Activated CD8-positive, alpha-beta memory T cell treated with anti-CD3 and anti-CD28 coated beads for 24 hours (primary cell): ENCODE measurements around the gene SGCD.
A peak's percentile ranks its signal among the peaks of the same experiment; 100 is the strongest.

Experiments
- DNase-seq: peaks from one replicate; pipeline ENCODE4 v3.0.0-alpha.2; 2020

SGCD gene

GRCh38 chr5:156716591-156717380, 389.8 kb downstream of the SGCD start:
- no peak for DNase-seq

- DNase-seq: no peak
Measured at GRCh38 chr5:156718985-156719384, 392.0 kb downstream of the SGCD start.

GRCh38 chr5:156722358-156722757, 395.4 kb downstream of the SGCD start:
- no peak for DNase-seq

DNA sequence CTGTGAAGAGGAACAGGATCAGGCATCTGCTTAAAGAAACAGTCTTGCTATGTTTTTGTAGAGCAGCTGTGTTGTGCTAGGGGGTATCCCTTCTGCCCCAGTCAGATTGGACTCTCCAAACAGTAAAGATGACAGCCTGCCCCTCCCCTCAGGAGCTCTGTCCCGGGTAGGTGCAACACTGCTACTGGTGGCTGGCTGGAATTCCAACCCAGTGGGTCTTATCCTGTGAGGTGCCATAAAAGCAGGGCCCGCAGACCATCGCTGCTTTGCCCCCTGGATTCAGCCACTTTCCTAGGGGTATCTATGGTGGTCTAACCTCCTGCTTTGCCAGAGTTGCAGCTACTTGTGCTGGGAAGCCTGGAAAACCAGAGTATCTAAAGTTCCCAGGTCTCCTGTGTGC, 408.5 kb downstream of the SGCD start:
- DNase-seq: no peak

DNA sequence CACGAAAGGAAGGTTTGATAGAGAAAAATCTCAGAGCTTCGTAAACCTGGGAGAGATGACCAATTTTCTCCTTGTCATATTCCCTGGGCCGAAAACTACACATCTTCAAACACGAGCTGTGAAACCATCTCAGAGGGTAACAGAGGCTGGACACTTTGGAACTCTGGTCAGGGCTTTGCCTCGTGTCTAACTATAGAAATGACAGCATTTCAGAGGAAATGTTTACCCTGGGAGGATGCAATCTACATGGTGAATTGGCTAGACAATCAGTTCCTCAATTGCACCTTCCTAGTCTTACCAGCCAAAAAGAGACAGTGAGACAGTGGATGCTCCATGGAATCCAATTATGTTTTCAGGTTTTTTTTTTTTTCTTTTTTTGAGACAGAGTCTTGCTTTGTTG, 414.6 kb downstream of the SGCD start:
- DNase-seq: no peak

DNA sequence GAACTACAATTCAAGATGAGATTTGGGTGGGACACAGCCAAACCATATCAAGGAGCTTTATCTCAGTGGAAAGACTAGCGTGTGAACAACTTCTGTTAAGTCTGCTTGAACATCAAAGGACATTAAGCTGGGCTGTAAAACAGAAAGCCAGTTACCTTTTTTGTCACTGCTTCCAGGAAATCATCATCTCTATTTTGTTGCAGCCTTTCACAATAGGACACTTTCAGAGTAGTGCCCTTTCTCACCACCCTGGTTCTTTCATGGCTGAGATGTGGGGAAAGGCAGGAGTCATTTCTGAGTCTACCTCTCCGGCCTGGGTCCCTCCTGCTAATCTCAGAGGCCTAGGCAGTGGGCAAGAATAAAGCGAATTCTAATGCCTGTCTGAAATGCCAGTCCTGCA, 426.9 kb downstream of the SGCD start:
- peak; percentile 62 for DNase-seq

DNA sequence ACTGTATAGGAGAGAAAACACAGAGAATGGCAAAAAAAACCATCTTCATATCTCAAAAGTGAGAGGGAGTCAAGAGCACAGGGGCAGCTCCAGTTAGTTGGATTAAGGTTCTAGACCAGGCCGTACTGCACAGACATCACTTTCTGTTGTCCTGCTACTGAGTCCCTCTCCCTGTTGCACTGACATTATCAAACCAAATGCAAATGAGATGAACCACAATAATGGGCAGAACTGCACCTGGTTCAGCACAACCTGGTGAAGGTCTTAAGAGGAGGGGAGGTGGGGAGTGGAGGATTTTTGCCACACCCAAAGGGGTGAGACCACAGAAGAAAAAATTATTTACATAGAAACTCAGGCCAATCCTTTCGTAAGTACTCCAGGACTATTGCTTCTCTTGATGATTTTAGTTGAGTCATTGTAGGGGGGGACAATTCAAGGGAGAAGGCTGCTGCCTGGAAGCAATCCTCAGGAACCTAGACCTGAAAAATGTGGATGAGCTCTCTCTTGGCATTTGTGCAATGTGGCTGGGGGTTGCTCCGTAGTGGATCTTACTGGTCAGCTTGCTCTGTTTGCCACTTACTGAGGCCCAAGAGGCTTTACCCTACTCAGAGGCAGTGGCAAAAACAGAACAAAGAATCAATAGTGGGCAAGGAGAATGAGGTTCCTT, 428.6 kb downstream of the SGCD start:
- no peak for DNase-seq

DNA sequence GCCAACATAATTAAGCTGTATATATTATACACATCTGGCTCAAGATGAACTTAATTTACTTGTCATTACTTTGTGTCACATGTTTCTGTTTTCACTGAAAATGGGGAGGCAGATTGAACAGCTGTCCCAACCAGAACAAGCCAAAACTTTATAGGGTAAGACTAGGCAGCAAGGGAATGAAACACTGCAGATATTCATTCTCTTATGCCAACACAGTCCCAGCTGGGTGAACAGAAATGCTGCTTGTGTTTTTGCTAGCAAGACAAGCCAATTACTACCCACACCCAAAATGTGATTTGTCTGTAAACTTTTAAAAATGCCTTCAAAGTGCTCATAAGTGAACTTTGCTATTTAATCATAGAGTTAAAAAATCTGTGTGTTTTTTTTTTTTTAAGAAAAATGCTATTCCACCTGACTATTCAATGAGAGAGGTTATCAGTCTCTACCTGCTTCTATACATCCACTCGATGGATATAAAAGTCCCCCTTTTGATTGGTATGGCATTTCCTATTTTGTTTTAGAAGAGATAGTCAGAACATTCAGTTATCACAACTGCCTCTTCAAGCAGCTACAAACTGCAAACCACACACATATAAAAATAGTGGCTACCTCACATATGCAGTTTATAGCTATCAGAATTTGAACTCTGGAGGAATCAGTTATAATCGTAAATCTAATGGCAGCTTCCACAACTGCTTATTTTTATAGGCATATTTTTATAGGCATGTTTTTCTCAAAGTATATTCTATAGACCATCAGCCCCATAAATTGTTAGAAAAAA, 431.2 kb downstream of the SGCD start:
- DNase-seq: no peak

DNA sequence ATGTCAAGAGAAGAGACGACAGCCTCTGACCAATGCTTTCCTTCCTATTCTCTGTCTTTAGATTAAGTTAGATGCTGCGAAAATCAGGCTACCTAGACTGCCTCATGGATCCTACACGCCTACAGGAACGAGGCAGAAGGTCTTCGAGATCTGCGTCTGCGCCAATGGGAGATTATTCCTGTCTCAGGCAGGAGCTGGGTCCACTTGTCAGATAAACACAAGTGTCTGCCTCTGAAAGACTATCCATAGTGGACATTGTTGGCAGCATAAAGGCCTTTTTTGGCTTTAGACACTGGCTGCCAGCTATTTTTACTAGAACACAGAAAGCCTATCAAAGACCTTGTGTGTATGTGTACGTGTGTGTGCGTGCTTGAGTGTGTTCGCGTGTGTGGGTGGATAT, 432.2 kb downstream of the SGCD start:
- no peak for DNase-seq

- no peak for DNase-seq
Measured at GRCh38 chr5:156762771-156763170, 435.8 kb downstream of the SGCD start.

- no peak for DNase-seq
Measured at GRCh38 chr5:156764176-156764971, 437.4 kb downstream of the SGCD start.

DNA sequence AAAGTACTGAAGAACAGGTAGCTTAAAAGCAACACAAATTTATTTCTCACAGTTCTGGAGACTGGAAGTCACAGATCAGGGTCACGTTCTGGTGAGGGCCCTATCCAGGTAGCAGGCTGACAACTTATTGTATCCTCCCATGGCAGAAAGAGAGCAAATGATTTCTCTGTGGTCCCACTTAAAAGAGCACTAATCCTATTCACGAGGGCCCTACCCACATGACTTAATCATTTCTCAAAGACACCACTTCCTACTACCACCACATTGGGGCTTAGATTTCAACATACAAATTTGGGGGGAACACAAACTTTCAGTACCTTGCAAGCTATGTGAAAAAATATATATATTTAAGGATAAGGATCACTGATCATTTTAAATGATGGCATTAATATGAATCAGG, 447.3 kb downstream of the SGCD start:
- DNase-seq: no peak

DNA sequence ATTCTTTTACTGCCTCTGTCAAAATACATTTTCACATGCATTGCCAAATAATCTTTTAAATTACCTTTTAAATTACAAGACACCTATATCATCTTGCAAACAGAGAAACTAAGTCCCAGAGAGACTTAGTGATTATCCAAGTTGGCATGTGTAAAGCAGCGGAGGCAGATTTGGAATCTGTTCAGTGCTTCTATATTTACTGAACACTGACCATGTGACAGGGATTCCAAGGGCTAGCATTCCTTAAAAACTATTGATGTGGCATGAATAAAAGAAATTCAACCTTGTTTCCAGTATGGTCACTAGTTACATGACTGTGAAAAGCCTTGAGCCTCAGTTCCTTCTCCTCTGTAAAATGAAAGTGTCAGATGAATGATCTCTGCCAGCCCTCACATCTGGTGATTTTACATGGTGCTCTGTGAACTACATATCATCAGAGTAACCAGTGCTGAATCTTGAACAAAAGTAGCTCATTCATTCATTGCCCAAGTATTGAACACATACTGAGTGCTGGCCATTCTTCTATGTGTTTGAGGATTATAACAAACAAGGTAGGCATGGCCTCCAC, 451.3 kb downstream of the SGCD start:
- DNase-seq: no peak

DNA sequence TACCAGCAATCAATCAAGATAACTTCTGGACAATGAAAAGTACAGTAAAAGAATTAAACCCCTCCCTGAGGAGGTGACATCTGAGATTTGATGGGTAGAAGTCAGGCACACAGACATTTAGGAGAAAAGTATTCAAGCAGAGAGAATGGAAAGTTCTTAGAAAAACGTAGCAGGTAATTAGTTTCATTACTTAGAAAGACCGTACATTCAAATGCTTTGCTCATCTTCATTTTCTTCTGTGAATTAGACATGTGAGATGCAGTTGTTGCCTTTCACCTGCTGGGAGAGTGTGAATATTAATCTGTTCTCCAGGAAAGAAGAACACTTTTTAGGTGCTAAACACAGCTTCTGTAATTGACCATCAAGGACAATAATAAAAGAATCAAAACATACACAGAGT, 451.8 kb downstream of the SGCD start:
- no peak for DNase-seq

DNA sequence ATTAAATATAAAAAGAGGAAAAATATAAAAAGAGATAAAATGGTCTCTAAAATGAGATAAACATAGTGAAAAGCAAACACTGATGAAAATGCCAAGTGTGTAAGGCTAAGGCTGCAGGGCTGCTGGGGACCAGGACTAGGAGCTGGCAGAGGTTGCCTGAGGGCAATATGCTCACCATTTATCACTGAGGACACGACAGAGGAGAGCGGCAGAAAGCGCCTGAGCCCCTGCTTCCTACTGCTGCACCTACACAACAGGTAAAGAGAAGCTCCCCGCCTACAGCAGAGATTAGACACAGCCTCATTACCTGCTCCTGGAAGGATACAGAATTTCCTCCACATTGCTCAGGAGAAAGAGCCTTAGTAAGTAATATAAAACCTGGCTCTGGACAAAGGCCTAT, 452.5 kb downstream of the SGCD start:
- no peak for DNase-seq

DNA sequence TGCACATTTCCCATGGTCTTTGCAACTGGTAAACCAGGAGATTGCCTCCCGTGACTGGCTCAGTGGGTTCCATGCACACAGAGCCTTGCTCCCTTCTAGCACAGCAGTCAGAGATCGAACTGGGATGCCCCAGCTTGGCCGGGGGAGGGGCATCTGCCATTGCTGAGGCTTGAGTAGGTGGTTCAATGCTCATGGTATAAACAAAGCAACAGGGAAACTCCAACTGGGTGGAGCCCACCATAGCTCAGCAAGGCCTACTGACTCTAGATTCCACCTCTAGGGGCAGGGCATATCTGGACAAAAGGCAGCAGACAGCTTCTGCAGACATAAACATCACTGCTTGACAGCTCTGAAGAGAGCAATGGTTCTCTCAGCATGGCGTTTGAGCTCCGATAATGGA, 456.1 kb downstream of the SGCD start:
- no peak for DNase-seq

GRCh38 chr5:156794687-156795086, 467.7 kb downstream of the SGCD start:
- no peak for DNase-seq

DNA sequence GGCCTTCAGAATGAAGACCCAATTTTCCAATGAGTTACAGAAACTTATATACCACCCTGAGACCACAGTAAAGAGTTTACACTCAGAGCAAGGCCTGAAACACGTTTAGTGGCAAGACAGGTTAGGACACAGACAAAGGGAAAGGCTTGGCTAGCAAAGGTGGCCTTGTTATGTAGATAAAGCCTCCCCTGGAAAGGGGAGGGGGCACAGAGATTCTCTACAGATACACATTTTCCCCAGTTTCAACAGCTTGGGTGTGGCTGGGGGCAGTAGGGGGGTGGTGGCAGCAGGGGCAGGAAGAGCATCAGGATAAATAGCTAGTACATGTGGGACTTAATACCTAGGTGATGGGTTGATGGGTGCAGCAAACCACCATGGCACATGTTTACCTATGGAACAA, 471.2 kb downstream of the SGCD start:
- no peak for DNase-seq

- DNase-seq: no peak
Measured at GRCh38 chr5:156799171-156799570, 472.2 kb downstream of the SGCD start.

DNA sequence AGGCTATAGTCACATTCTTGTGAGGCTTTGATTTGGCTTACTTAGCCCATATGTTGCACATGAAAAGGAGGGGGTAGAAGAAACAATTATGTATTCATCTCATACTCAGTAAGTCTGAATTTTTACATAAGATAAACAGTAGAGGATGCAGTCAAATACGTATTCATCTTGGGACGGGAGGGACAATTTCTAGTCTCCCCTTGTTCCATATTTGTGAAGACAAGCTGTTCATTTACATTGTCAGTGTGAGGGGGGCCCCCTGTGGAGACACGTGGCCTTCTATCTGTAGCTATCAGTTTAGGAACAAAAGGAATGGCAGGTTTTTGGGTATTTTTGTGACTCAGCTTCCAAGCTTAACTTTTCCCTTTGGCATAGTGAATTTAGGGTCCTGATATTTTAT, 474.0 kb downstream of the SGCD start:
- DNase-seq: no peak

GRCh38 chr5:156802501-156802900, 475.5 kb downstream of the SGCD start:
- DNase-seq: no peak

DNA sequence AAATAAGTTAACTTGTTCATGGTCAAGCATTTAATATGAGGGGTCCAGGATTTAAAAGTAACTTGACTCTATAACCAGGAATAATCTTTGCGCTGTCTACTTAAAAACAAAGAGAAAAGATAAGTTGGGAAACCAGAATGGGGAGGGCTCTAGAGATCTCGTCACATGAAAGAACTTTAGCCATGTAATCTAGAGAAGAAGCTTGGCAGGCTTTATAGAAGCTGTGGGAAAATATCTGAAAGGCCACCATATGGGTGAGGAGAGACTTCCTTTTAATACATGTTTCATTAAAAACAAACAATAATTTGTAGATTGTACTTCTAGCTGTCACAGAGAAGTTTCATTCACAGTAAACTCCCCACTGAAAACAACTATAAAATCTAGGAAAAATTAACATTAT, 476.4 kb downstream of the SGCD start:
- no peak for DNase-seq

GRCh38 chr5:156812959-156813358, 486.0 kb downstream of the SGCD start:
- DNase-seq: no peak
